Measurements from ENCODE around the gene SPOPL. TPM values are rescaled to one million over a fixed set of nuclear protein-coding genes. Genes with fewer than 3 reads are reported as not detected.

The SPOPL gene
- total and polyA plus RNA-seq, 10 of the 15 experiments (the other 5 are each of a cell fraction or from before 2014, with no cell fraction given), result 4.0 to 25.0 (median 11.5) TPM

DNA sequence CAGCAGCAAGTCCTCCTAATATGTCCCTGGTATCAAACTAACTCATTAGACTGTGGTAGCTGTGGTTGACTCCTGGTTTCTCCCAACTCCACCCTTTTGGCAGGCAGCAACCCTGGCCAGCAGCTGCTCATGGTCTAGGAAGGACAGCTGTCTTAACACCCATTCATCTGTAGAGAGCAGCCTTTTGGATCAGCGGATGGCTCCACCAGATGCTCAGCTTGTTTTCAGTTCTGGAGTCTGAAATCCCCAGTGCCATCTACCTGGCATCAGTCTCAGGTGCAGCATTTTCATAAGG, 100.5 kb downstream of the SPOPL start:
- Histone ChIP-seq H2AFZ (ENCODE audit: control insufficient read depth, low read depth, low read length) (no peak overlapping the region), H4K20me1 (ENCODE audit: control insufficient read depth, insufficient read depth) (no peaks in the 10 kb centered on the region), H3K4me1 (ENCODE audit: control insufficient read depth, insufficient read depth, low read length) (no peaks in the 10 kb centered on the region), H3K4me3 (no peak overlapping the region), H3K27me3 (replicated peaks in 1 of 2; ENCODE audit: control insufficient read depth in 2 of 2, insufficient read depth in 2 of 2, low read length in 1 of 2) (no peaks in the 10 kb centered on the region), H3K27ac (ENCODE audit: control insufficient read depth, insufficient read depth) (no peak overlapping the region), H3K79me2 (ENCODE audit: control insufficient read depth, insufficient read depth, low read length) (no peaks in the 10 kb centered on the region), H3K9ac (ENCODE audit: control insufficient read depth, insufficient read depth, low read length) (no peak overlapping the region), H3K36me3 (ENCODE audit: control insufficient read depth in 2 of 2, insufficient read depth in 2 of 2, low read length in 1 of 2) (no peaks in the 10 kb centered on the region), H3K4me2 (ENCODE audit: control insufficient read depth, insufficient read depth) (no peak overlapping the region), H3K9me3 (replicated peaks; ENCODE audit: control insufficient read depth, insufficient read depth, low read length) (no peaks in the 10 kb centered on the region)
- CTCF ChIA-PET, result interaction anchor here (1.3 to 1.7 kb wide), 2 partner anchors 12 to 125 kb away, joined by 4 read pairs; no protein-coding TSS in a partner anchor
- no TSS peak for BruUV-seq (replicated peaks)
- FAIRE-seq (no peak), ATAC-seq (peak; percentile 19; the same call in 2 of the 3 replicates), DNase-seq (ENCODE audit: low read depth, low spot score) (no peak)
- RAD21 ChIA-PET (ENCODE audit: unreplicated experiment), result no interaction called here
- SMC1A ChIA-PET (ENCODE audit: uncharacterized antibody, unreplicated experiment), result interaction anchor here (0.6 to 1.5 kb wide), 2 partner anchors 8 to 76 kb away, joined by 3 to 6 read pairs; no protein-coding TSS in a partner anchor
- POLR2A ChIA-PET, result interaction anchor here (1.3 kb wide), 1 partner anchor 99 kb away, joined by 4 read pairs; no protein-coding TSS in a partner anchor
- intact Hi-C loops (cut with micrococcal nuclease; ENCODE audit: unreplicated experiment), result no loop called here
- in situ Hi-C loops (cut with MboI), result no loop called here
- 100% methylated on average over 1 of the region's 1 CpG for WGBS (ENCODE audit: insufficient coverage, insufficient replicate concordance, low lambda C conversion rate, missing lambda C conversion rate)
- TF ChIP-seq BACH1 (IDR thresholded peaks at IDR 0.05; ENCODE audit: borderline replicate concordance) (no peak), MEF2B (IDR thresholded peaks at IDR 0.05; ENCODE audit: partially characterized antibody, poor library complexity, severe bottlenecking) (no peak), MEF2A (IDR thresholded peaks at IDR 0.05; ENCODE audit: insufficient read depth, low read depth, low read length) (no peak), ESRRA (IDR thresholded peaks at IDR 0.05; ENCODE audit: low read length) (no peak), POLR2AphosphoS2 (IDR thresholded peaks at IDR 0.05; ENCODE audit: low read depth, low read length) (no peak), SMAD1 (IDR thresholded peaks at IDR 0.05; ENCODE audit: low read depth, partially characterized antibody) (no peak), TARDBP (IDR thresholded peaks at IDR 0.05; ENCODE audit: borderline replicate concordance) (no peak), FOXK2 (IDR thresholded peaks at IDR 0.05) (no peak)
- TF ChIP-seq, protein P1, sequence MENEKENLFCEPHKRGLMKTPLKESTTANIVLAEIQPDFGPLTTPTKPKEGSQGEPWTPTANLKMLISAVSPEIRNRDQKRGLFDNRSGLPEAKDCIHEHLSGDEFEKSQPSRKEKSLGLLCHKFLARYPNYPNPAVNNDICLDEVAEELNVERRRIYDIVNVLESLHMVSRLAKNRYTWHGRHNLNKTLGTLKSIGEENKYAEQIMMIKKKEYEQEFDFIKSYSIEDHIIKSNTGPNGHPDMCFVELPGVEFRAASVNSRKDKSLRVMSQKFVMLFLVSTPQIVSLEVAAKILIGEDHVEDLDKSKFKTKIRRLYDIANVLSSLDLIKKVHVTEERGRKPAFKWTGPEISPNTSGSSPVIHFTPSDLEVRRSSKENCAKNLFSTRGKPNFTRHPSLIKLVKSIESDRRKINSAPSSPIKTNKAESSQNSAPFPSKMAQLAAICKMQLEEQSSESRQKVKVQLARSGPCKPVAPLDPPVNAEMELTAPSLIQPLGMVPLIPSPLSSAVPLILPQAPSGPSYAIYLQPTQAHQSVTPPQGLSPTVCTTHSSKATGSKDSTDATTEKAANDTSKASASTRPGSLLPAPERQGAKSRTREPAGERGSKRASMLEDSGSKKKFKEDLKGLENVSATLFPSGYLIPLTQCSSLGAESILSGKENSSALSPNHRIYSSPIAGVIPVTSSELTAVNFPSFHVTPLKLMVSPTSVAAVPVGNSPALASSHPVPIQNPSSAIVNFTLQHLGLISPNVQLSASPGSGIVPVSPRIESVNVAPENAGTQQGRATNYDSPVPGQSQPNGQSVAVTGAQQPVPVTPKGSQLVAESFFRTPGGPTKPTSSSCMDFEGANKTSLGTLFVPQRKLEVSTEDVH (IDR thresholded peaks at IDR 0.05; ENCODE audit: low read depth, partially characterized antibody), result no peak
- TF ChIP-seq, protein P2, sequence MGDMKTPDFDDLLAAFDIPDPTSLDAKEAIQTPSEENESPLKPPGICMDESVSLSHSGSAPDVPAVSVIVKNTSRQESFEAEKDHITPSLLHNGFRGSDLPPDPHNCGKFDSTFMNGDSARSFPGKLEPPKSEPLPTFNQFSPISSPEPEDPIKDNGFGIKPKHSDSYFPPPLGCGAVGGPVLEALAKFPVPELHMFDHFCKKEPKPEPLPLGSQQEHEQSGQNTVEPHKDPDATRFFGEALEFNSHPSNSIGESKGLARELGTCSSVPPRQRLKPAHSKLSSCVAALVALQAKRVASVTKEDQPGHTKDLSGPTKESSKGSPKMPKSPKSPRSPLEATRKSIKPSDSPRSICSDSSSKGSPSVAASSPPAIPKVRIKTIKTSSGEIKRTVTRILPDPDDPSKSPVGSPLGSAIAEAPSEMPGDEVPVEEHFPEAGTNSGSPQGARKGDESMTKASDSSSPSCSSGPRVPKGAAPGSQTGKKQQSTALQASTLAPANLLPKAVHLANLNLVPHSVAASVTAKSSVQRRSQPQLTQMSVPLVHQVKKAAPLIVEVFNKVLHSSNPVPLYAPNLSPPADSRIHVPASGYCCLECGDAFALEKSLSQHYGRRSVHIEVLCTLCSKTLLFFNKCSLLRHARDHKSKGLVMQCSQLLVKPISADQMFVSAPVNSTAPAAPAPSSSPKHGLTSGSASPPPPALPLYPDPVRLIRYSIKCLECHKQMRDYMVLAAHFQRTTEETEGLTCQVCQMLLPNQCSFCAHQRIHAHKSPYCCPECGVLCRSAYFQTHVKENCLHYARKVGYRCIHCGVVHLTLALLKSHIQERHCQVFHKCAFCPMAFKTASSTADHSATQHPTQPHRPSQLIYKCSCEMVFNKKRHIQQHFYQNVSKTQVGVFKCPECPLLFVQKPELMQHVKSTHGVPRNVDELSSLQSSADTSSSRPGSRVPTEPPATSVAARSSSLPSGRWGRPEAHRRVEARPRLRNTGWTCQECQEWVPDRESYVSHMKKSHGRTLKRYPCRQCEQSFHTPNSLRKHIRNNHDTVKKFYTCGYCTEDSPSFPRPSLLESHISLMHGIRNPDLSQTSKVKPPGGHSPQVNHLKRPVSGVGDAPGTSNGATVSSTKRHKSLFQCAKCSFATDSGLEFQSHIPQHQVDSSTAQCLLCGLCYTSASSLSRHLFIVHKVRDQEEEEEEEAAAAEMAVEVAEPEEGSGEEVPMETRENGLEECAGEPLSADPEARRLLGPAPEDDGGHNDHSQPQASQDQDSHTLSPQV (IDR thresholded peaks at IDR 0.05), result no peak
- TF ChIP-seq, protein P3, sequence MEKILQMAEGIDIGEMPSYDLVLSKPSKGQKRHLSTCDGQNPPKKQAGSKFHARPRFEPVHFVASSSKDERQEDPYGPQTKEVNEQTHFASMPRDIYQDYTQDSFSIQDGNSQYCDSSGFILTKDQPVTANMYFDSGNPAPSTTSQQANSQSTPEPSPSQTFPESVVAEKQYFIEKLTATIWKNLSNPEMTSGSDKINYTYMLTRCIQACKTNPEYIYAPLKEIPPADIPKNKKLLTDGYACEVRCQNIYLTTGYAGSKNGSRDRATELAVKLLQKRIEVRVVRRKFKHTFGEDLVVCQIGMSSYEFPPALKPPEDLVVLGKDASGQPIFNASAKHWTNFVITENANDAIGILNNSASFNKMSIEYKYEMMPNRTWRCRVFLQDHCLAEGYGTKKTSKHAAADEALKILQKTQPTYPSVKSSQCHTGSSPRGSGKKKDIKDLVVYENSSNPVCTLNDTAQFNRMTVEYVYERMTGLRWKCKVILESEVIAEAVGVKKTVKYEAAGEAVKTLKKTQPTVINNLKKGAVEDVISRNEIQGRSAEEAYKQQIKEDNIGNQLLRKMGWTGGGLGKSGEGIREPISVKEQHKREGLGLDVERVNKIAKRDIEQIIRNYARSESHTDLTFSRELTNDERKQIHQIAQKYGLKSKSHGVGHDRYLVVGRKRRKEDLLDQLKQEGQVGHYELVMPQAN (conservative IDR thresholded peaks at IDR 0.05), result no peak
- TF ChIP-seq, protein P4, sequence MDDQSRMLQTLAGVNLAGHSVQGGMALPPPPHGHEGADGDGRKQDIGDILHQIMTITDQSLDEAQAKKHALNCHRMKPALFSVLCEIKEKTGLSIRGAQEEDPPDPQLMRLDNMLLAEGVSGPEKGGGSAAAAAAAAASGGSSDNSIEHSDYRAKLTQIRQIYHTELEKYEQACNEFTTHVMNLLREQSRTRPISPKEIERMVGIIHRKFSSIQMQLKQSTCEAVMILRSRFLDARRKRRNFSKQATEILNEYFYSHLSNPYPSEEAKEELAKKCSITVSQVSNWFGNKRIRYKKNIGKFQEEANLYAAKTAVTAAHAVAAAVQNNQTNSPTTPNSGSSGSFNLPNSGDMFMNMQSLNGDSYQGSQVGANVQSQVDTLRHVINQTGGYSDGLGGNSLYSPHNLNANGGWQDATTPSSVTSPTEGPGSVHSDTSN (IDR thresholded peaks at IDR 0.05; ENCODE audit: insufficient replicate concordance, low read depth, low read length), result no peak
